ENCODE results near the gene SLC22A25.

The SLC22A25 gene

DNA sequence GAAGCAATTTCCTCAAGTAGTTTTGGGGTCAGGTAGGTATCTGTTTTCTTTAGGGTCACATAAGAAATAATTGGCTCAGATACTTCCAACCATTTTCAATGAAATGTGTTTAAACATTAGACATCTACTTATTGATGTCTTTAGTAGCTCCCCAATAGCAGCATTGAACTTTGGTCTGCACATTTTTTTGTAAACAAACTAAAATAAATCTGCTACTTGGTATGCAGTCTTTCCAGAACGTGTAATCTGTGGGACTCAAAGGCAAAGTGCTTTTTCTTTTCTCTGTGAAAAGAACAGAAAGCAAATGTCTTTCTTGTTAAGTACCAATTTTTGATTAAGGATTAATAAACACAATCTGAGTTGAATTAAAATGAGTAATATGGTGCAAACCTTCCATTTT lies 13.6 kb downstream of the SLC22A25 start:
- DNase-seq = no peak

- DNase-seq = no peak
These were observed 15.8 kb downstream of the SLC22A25 start for GRCh38 chr11:63227521-63228107.

DNA sequence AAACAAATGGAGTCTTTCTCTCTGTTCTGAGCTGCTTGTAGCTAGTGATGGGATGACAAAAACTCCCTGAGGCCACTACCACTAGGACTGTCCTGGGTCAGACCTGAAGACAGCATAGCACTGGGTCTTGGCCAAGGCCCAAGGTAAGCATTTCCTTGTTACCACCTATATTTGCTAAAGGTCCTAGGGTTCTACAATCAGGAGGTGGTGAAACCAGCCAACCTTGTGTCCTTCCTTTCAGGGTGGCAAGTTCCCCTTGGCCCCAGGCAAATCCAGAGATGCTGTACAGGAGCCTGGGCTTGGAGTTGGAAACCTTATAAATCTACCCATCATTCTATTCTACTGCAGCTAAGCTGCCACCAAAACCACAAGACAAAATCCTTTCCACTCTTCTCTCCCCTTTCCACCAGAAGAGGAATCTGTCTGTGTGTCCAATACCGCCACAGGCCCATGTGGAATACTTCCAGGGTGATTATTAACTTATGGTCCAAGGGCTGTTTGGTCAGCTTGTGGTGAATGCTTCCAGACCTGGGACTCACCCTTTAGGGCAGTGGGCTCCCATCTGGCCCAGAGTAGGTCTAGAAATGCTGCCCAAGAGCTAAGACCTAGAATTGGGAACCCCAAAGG lies 16.8 kb downstream of the SLC22A25 start:
- DNase-seq = no peak

DNA sequence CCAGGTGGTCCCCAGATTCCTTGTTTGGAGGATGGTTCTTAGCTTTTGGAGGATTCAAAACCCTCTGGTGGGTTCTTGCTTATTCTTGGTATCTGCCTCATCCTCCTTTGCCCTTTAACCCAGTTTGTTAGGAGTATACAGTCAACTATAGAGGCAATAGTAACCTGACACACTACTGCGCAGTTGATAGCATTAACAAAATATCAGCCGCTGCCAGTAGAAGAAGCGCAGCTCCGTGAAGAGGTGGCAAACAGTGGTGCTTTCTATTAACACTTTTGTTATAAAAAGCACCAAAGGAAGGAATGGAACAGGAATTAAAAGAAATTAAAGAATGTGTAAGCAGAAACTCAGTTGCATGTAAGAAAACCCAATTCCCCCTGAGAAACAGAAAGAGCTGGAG lies 29.3 kb downstream of the SLC22A25 start:
- no peak for DNase-seq

DNA sequence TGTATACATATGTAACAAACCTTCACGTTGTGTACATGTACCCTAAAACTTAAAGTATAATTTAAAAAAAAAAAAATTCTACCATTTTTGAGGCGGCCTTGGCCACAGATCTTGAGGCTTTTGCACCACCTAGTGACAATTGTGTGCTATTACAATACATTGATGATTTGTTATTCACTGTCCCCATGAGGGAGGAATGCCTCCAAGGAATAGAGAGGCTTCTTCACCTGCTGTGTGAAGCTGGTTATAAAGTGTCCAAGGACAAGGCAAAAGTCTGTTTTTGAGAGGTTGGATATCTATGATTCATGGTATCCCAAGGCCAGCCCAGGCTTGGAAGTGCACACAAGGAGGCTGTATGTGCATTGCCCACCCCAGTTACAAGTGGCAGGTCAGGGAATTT lies 30.7 kb downstream of the SLC22A25 start:
- no peak for DNase-seq

DNA sequence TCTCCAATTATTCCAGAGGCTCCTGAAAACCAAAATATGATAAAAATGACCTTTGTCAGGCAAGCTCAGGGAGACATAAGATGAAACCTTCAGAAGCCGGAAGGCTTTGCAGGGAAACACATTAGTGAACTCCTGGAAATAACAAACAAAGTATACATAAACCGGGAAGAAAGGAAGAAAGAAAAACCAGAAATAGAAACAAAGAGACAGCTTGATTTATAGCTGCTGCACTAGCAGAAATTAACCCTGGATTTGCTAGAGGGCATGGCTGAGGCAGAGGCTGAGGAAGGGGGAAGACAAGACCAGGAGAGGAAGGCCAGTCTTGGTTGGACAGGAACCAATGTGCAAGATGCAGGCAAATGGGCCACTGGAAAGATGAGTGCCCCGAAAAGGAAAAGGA lies 33.3 kb downstream of the SLC22A25 start:
- no peak for DNase-seq

Data from activated effector memory CD4-positive, alpha-beta T cell treated with anti-CD3 and anti-CD28 coated beads, Interleukin-2, amount 50 U/mL, for 16 hours (primary cell).